T-helper 22 cell (primary cell): ENCODE measurements around the gene TMEM201.
A peak's percentile ranks its signal among the peaks of the same experiment; 100 is the strongest.
"Not testable (repeated sequence)": the region's sequence is repeated elsewhere in the genome, so short reads cannot be mapped to it uniquely, and the experiment has no call there.

Experiments
- DNase-seq: peaks from one replicate; pipeline ENCODE4 v3.0.0-alpha.2; 2020; ENCODE audit warnings: low read depth

The TMEM201 gene

GRCh38 chr1:9588551-9589143, at the start of gene TMEM201:
Gene TMEM201, plus strand, starts transcription at chr1:9588911. Its CDS starts 20 bp downstream, at chr1:9588931.
- peak; percentile 89 for DNase-seq

GRCh38 chr1:9539165-9539828, 49.4 kb upstream of the TMEM201 start, which contains the start of gene SLC25A33:
Gene SLC25A33, plus strand, starts transcription at chr1:9539465. Its CDS starts 227 bp downstream, at chr1:9539692.
- DNase-seq: peak; percentile 89

- DNase-seq: peak; percentile 37
Measured at GRCh38 chr1:9539829-9540550, 48.7 kb upstream of the TMEM201 start.

GRCh38 chr1:9542430-9542829, 46.3 kb upstream of the TMEM201 start:
- DNase-seq: no peak

- no peak for DNase-seq
Measured at GRCh38 chr1:9544926-9545325, 43.8 kb upstream of the TMEM201 start.

GRCh38 chr1:9549955-9550546, 38.7 kb upstream of the TMEM201 start:
- no peak for DNase-seq

- DNase-seq: no peak
Measured at GRCh38 chr1:9551984-9552383, 36.7 kb upstream of the TMEM201 start.

- DNase-seq: no peak
Measured at GRCh38 chr1:9553736-9554144, 35.0 kb upstream of the TMEM201 start.

GRCh38 chr1:9555942-9556341, 32.8 kb upstream of the TMEM201 start:
- no peak for DNase-seq

GRCh38 chr1:9557624-9558023, 31.1 kb upstream of the TMEM201 start:
- no peak for DNase-seq

GRCh38 chr1:9558271-9558945, 30.3 kb upstream of the TMEM201 start:
- no peak for DNase-seq

GRCh38 chr1:9558946-9559545, 29.7 kb upstream of the TMEM201 start:
- no peak for DNase-seq

- no peak for DNase-seq
Measured at GRCh38 chr1:9559673-9560072, 29.0 kb upstream of the TMEM201 start.

- DNase-seq: not testable (repeated sequence)
Measured at GRCh38 chr1:9560090-9560489, 28.6 kb upstream of the TMEM201 start.

- no peak for DNase-seq
Measured at GRCh38 chr1:9561429-9561828, 27.3 kb upstream of the TMEM201 start.

GRCh38 chr1:9569267-9569666, 19.4 kb upstream of the TMEM201 start:
- no peak for DNase-seq

GRCh38 chr1:9570886-9571529, 17.7 kb upstream of the TMEM201 start:
- DNase-seq: not testable (repeated sequence)

- DNase-seq: no peak
Measured at GRCh38 chr1:9573723-9574122, 15.0 kb upstream of the TMEM201 start.

- DNase-seq: no peak
Measured at GRCh38 chr1:9575486-9575885, 13.2 kb upstream of the TMEM201 start.

- DNase-seq: no peak
Measured at GRCh38 chr1:9576903-9577302, 11.8 kb upstream of the TMEM201 start.

GRCh38 chr1:9577423-9577822, 11.3 kb upstream of the TMEM201 start:
- DNase-seq: no peak
